Glomerular endothelial cell (primary cell): ENCODE measurements around the gene ULK4. TPM values are rescaled to one million over a fixed set of nuclear protein-coding genes. Genes with fewer than 3 reads are reported as not detected.

ENCODE experiments used
- DNase-seq: peaks from one replicate; pipeline ENCODE4 v3.0.0-alpha.2; 2011; ENCODE audit warnings: low read depth, low spot score; ENCODE audit errors: extremely low read depth
- total RNA-seq: library from RNA; depleted of rRNA; stranded (reverse); fragments of >200 nt; gene quantifications from 2 replicates; pipeline ENCODE4 v1.2.3, GENCODE V29; 2015

Gene ULK4
- total RNA-seq, 1 donor from 2014 or later: 11.7 TPM

GRCh38 chr3:41243183-41243582, 718.7 kb downstream of the ULK4 start:
- no peak for DNase-seq

- no peak for DNase-seq
Measured at GRCh38 chr3:41241800-41242571, 719.9 kb downstream of the ULK4 start.

- DNase-seq: no peak
Measured at GRCh38 chr3:41241161-41241560, 720.7 kb downstream of the ULK4 start.

- no peak for DNase-seq
Measured at GRCh38 chr3:41239587-41239986, 722.3 kb downstream of the ULK4 start.

GRCh38 chr3:41237907-41238306, 724.0 kb downstream of the ULK4 start:
- no peak for DNase-seq

- DNase-seq: no peak
Measured at GRCh38 chr3:41236228-41236627, 725.7 kb downstream of the ULK4 start.

GRCh38 chr3:41234823-41235721, 726.8 kb downstream of the ULK4 start:
- no peak for DNase-seq

- no peak for DNase-seq
Measured at GRCh38 chr3:41224120-41224806, 737.6 kb downstream of the ULK4 start.

- DNase-seq: no peak
Measured at GRCh38 chr3:41223691-41224090, 738.2 kb downstream of the ULK4 start.

- DNase-seq: no peak
Measured at GRCh38 chr3:41223078-41223477, 738.8 kb downstream of the ULK4 start.

GRCh38 chr3:41222501-41222900, 739.4 kb downstream of the ULK4 start:
- DNase-seq: no peak

GRCh38 chr3:41222012-41222411, 739.9 kb downstream of the ULK4 start:
- no peak for DNase-seq

- DNase-seq: no peak
Measured at GRCh38 chr3:41220906-41221677, 740.8 kb downstream of the ULK4 start.

- DNase-seq: no peak
Measured at GRCh38 chr3:41219424-41219823, 742.5 kb downstream of the ULK4 start.

GRCh38 chr3:41216993-41217392, 744.9 kb downstream of the ULK4 start:
- DNase-seq: no peak

GRCh38 chr3:41216422-41216821, 745.5 kb downstream of the ULK4 start:
- no peak for DNase-seq

- DNase-seq: no peak
Measured at GRCh38 chr3:41213588-41213987, 748.3 kb downstream of the ULK4 start.

- DNase-seq: no peak
Measured at GRCh38 chr3:41212088-41212487, 749.8 kb downstream of the ULK4 start.

- DNase-seq: no peak
Measured at GRCh38 chr3:41210966-41211365, 750.9 kb downstream of the ULK4 start.

GRCh38 chr3:41209646-41210045, 752.3 kb downstream of the ULK4 start:
- DNase-seq: no peak
